Left ventricle myocardium inferior (tissue), 1 donor: ENCODE results near the gene ACOT13. TPM values are rescaled to one million over a fixed set of nuclear protein-coding genes. Genes with fewer than 3 reads are reported as not detected.
"Not testable (repeated sequence)": the region's sequence is repeated elsewhere in the genome, so short reads cannot be mapped to it uniquely, and the experiment has no call there.

Experiments
- DNase-seq: peaks from one replicate; pipeline ENCODE4 v3.0.0-alpha.2; 2020
- H3K27ac ChIP-seq: fragments of 200-600 bp; replicated peaks from 2 replicates; pipeline ENCODE4 v1.8.0; 2021
- H3K27me3 ChIP-seq: fragments of 200-600 bp; 2 replicates; pipeline ENCODE4 v1.8.0; 2021; ENCODE audit warnings: low read depth
- H3K36me3 ChIP-seq: fragments of 200-600 bp; 2 replicates; pipeline ENCODE4 v1.8.0; 2021
- H3K4me1 ChIP-seq: fragments of 200-600 bp; 2 replicates; pipeline ENCODE4 v1.8.0; 2021
- H3K4me3 ChIP-seq: fragments of 200-600 bp; 2 replicates; pipeline ENCODE4 v1.8.0; 2021; ENCODE audit warnings: mild to moderate bottlenecking, moderate library complexity
- H3K9me3 ChIP-seq: fragments of 200-600 bp; replicated peaks from 2 replicates; pipeline ENCODE4 v1.8.0; 2021
- CTCF ChIP-seq: fragments of 200-600 bp; IDR thresholded peaks from 2 replicates; pipeline ENCODE4 v1.8.0; 2021; ENCODE audit warnings: antibody characterized with exemption, mild to moderate bottlenecking, borderline replicate concordance
- intact Hi-C: fragments of 100-400 bp; cut with micrococcal nuclease; formaldehyde crosslinking; loops from one replicate; pipeline ENCODE4 v1.11.0; 2022
- total RNA-seq: library from RNA; stranded (reverse); fragmentation: NEBNext Ultra II Directional; extraction: Animal tissue kit (Norgen Biotek cat#: 25700); gene quantifications from one replicate; pipeline ENCODE4 v1.2.1, GENCODE V29; 2021
- donor health status: DM: no; HTN: yes; CAD: no; lungs with severe emphysema.

Gene ACOT13
- total RNA-seq, 1 donor from 2014 or later: 59.2 TPM

GRCh38 chr6:24753545-24753944 lies 86.7 kb downstream of the ACOT13 start:
- H3K36me3 ChIP-seq: no peaks in the 10 kb centered on the region
- H3K27me3 ChIP-seq: no peaks in the 10 kb centered on the region
- intact Hi-C loops: no loop called here
- H3K4me1 ChIP-seq: no peaks in the 10 kb centered on the region
- H3K4me3 ChIP-seq: no peak overlapping the region
- no peak overlapping the region for H3K27ac ChIP-seq
- no peak for DNase-seq
- no peak for TF ChIP-seq CTCF
- H3K9me3 ChIP-seq: no peaks in the 10 kb centered on the region

GRCh38 chr6:24754378-24754777 lies 87.5 kb downstream of the ACOT13 start:
- H3K27ac ChIP-seq, H3K27me3 ChIP-seq, H3K9me3 ChIP-seq, DNase-seq, intact Hi-C loops, H3K4me1 ChIP-seq, H3K4me3 ChIP-seq, H3K36me3 ChIP-seq: not testable (repeated sequence)

Other genes starting within 250 kb of the ACOT13 start
- 0.71 TPM for gene GPLD1, start 177.5 kb upstream of the ACOT13 start, total RNA-seq
- 27.6 TPM for gene ALDH5A1, start 172.1 kb upstream of the ACOT13 start, total RNA-seq
- gene KIAA0319, start 20.9 kb upstream of the ACOT13 start, total RNA-seq: not detected
- gene TDP2, start 178 bp upstream of the ACOT13 start, total RNA-seq: 22.1 TPM
- 40.4 TPM for gene C6orf62, start 52.1 kb downstream of the ACOT13 start, total RNA-seq
- 8.1 TPM for gene GMNN, start 107.9 kb downstream of the ACOT13 start, total RNA-seq
- not detected for gene ARMH2, start 131.8 kb downstream of the ACOT13 start, total RNA-seq